Vagina (tissue), 2 donors: ENCODE measurements around the gene SLC38A2. TPM values are rescaled to one million over a fixed set of nuclear protein-coding genes. Genes with fewer than 3 reads are reported as not detected.
A peak's percentile ranks its signal among the peaks of the same experiment; 100 is the strongest.

Experiments
- DNase-seq, 2 donors: peaks; one replicate each; pipeline ENCODE4 v3.0.0-alpha.2; 2017; ENCODE audit errors: extremely low spot score in 2 of 2
- H3K27ac ChIP-seq: fragments of 200-600 bp; sonication (generic); one replicate; pipeline ENCODE4 v1.5.1; 2019
- H3K27me3 ChIP-seq: fragments of 200-600 bp; sonication (generic); one replicate; pipeline ENCODE4 v1.5.1; 2019
- H3K36me3 ChIP-seq, 2 donors: fragments of 200-600 bp; sonication (generic); one replicate each; pipeline ENCODE4 v1.5.1; 2017 to 2019
- H3K4me1 ChIP-seq: fragments of 200-600 bp; sonication (generic); one replicate; pipeline ENCODE4 v1.5.1; 2019
- H3K4me3 ChIP-seq, 2 donors: fragments of 200-600 bp; sonication (generic); 1 replicate in 1 of 2; 2 replicates in 1 of 2; pipeline ENCODE4 v1.5.1; 2016 to 2019
- H3K9me3 ChIP-seq: fragments of 200-600 bp; sonication (generic); one replicate; pipeline ENCODE4 v1.5.1; 2019
- POLR2A ChIP-seq, 2 donors: fragments of 450-650 bp; IDR thresholded peaks; one replicate each; pipeline ENCODE4 v1.6.1; 2017; ENCODE audit warnings: antibody characterized with exemption in 2 of 2, mild to moderate bottlenecking in 2 of 2, moderate library complexity in 2 of 2
- POLR2AphosphoS5 ChIP-seq, 2 donors: sonication (generic); formaldehyde crosslinking; IDR thresholded peaks; one replicate each; pipeline ENCODE4 v1.9.0; 2017; ENCODE audit warnings: antibody characterized with exemption in 2 of 2, mild to moderate bottlenecking in 2 of 2, low read depth in 1 of 2; ENCODE audit not compliant: insufficient read depth in 1 of 2
- intact Hi-C: fragments of 100-400 bp; cut with DNase I; formaldehyde crosslinking; loops from one replicate; pipeline ENCODE4 v1.15.1; 2023
- total RNA-seq: library from RNA; depleted of rRNA; stranded (reverse); fragments of >200 nt; gene quantifications from one replicate; pipeline ENCODE4 v1.2.3, GENCODE V29; 2016
- TF ChIP-seq, protein P1 (sequence below), 3 experiments: fragments of 450-650 bp in 2 of 3; fragments of 200-600 bp in 1 of 3; sonication (generic) in 1 of 3; IDR thresholded peaks; one replicate each; pipeline ENCODE4 v1.5.1; 2017 to 2019; ENCODE audit warnings: antibody characterized with exemption in 3 of 3, mild to moderate bottlenecking in 2 of 3, moderate library complexity in 2 of 3

SLC38A2 gene
- total RNA-seq, 1 donor from 2014 or later, result 352 TPM

DNA sequence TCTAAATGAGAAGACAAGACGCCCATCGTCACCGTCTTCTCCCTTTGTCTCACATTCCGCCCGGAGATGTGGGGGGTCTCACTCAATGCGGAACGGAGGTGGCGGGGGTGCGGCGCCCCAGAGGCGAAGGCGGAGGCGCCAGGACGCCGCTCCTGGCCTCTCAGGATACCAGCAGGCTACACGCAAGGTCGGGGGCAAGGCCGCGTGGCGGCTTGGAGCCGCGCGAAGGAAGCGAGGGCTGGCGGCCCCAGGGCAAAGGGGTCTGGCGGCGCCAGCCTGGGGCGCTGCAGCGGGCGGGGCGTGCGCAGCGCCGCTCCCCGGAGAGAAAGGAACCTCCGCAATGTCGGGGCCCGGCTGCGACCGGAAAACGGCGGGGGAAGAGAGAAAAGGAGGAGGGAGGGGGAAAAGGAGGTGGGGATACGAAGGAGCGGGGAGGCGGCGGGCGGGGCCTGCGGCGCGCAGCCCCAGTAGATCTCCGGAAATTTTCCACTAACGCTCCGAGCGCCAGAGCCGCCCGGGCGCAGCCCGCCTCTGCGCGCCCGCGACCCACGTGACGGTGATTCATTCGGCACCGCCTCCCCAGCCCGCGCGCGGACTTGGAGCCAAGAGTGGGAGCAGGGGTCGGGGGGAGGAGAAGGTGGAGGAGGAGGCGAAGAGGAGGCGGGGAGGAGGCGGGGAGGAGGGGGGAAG lies 10.5 kb upstream of the SLC38A2 start:
- no peak for DNase-seq
- no peaks in the 10 kb centered on the region for H3K36me3 ChIP-seq
- peaks cover 52% of the 10 kb centered on the region for H3K4me1 ChIP-seq
- intact Hi-C loops, result loop anchor here (10.0 kb wide), 1 partner anchor 92 kb away; no protein-coding TSS in a partner anchor
- H3K9me3 ChIP-seq, result no peaks in the 10 kb centered on the region
- TF ChIP-seq POLR2A (IDR thresholded peaks at IDR 0.05) (peak in 1 of 2 donors; percentile 91), POLR2AphosphoS5 (IDR thresholded peaks at IDR 0.05; ENCODE audit: insufficient read depth in 1 of 2, low read depth in 1 of 2) (peak; percentile 9 to 89)
- TF ChIP-seq, protein P1, sequence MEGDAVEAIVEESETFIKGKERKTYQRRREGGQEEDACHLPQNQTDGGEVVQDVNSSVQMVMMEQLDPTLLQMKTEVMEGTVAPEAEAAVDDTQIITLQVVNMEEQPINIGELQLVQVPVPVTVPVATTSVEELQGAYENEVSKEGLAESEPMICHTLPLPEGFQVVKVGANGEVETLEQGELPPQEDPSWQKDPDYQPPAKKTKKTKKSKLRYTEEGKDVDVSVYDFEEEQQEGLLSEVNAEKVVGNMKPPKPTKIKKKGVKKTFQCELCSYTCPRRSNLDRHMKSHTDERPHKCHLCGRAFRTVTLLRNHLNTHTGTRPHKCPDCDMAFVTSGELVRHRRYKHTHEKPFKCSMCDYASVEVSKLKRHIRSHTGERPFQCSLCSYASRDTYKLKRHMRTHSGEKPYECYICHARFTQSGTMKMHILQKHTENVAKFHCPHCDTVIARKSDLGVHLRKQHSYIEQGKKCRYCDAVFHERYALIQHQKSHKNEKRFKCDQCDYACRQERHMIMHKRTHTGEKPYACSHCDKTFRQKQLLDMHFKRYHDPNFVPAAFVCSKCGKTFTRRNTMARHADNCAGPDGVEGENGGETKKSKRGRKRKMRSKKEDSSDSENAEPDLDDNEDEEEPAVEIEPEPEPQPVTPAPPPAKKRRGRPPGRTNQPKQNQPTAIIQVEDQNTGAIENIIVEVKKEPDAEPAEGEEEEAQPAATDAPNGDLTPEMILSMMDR (IDR thresholded peaks at IDR 0.05), result peak in 2 of 3 experiments; percentile 21 to 28
- H3K27ac ChIP-seq, result peak overlapping the region; percentile 100
- peak overlapping the region; percentile 72 for H3K4me3 ChIP-seq
- no peaks in the 10 kb centered on the region for H3K27me3 ChIP-seq

GRCh38 chr12:46382408-46382963 lies 9.9 kb upstream of the SLC38A2 start:
- Histone ChIP-seq H3K27me3 (no peaks in the 10 kb centered on the region), H3K4me3 (peak overlapping the region; percentile 72), H3K4me1 (peaks cover 46% of the 10 kb centered on the region), H3K36me3 (no peaks in the 10 kb centered on the region), H3K27ac (peak overlapping the region; percentile 100), H3K9me3 (no peaks in the 10 kb centered on the region)
- intact Hi-C loops, result loop anchor here (10.0 kb wide), 1 partner anchor 92 kb away; no protein-coding TSS in a partner anchor
- TF ChIP-seq, protein P1 (IDR thresholded peaks at IDR 0.05), result no peak
- TF ChIP-seq POLR2A (IDR thresholded peaks at IDR 0.05), result no peak
- no peak for DNase-seq

DNA sequence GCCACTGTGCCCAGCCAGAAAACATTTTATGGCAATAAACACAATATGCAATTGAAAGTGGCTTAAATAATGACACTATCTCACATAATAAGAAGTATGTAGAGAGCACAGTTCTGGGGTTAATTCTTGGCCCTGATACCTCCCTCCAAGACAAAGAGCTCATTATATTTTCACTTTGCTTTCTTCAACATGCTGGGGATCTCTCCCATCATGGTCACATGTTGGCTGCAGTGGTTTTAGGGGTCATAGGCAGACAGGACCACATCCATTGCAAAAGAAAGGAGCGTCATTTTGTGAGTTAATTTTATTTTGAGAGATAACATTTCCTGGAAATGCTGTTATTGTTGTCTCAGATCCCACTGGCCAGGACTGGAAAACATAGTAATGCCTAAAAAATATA lies 8.3 kb upstream of the SLC38A2 start:
- no peak for DNase-seq
- H3K36me3 ChIP-seq, result no peaks in the 10 kb centered on the region
- no peaks in the 10 kb centered on the region for H3K9me3 ChIP-seq
- H3K4me1 ChIP-seq, result peaks cover 30% of the 10 kb centered on the region
- TF ChIP-seq POLR2A (IDR thresholded peaks at IDR 0.05) (no peak), POLR2AphosphoS5 (IDR thresholded peaks at IDR 0.05; ENCODE audit: insufficient read depth in 1 of 2, low read depth in 1 of 2) (no peak)
- TF ChIP-seq, protein P1 (IDR thresholded peaks at IDR 0.05), result no peak
- H3K4me3 ChIP-seq, result no peak overlapping the region
- H3K27me3 ChIP-seq, result no peaks in the 10 kb centered on the region
- H3K27ac ChIP-seq, result no peak overlapping the region
- intact Hi-C loops, result loop anchor here (10.0 kb wide), 1 partner anchor 94 kb away; no protein-coding TSS in a partner anchor

DNA sequence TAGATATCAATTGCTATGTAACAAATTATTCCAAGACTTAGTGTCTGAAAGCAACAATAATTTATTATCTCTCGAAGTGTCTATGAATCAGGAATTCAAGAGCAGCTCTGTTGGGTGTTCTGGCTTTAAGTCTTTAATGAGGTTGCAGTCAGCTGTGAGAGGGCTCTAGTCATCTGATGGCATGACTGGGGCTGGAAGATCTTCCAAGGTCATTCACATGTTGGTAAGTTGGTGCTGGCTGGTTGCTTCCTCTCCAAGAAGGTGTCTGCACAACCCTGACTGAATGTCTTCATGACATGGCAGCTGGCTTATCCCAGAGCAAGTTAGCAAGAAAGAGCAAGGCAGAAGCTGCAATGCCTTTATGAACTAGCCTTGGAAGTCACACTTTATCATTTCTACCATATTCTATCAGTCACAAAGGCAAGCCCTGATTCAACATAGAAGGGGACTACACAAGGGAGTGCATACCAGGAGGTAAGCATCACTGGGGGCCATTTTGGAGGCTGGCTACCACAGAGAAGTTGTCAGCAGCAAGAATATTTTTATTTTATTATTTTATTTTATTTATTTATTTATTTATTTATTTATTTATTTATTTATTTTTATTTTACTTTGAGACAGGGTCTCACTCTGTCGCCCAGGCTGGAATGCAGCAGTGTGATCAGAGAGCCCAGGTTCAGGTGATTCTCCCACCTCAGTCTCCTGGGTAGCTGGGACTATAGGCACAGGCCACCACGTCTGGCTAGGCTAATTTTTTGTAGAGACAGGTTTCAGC lies 7.6 kb upstream of the SLC38A2 start:
- TF ChIP-seq, protein P1 (IDR thresholded peaks at IDR 0.05), result no peak
- TF ChIP-seq POLR2A (IDR thresholded peaks at IDR 0.05) (no peak), POLR2AphosphoS5 (IDR thresholded peaks at IDR 0.05; ENCODE audit: insufficient read depth in 1 of 2, low read depth in 1 of 2) (no peak)
- Histone ChIP-seq H3K36me3 (no peaks in the 10 kb centered on the region), H3K27me3 (no peaks in the 10 kb centered on the region), H3K4me1 (peaks cover 23% of the 10 kb centered on the region), H3K27ac (no peak overlapping the region), H3K4me3 (no peak overlapping the region), H3K9me3 (no peaks in the 10 kb centered on the region)
- no peak for DNase-seq
- intact Hi-C loops, result loop anchor here (10.0 kb wide), 1 partner anchor 95 kb away; no protein-coding TSS in a partner anchor
